ENCODE measurements around the gene ADGRV1.
"Not testable (repeated sequence)": the region's sequence is repeated elsewhere in the genome, so short reads cannot be mapped to it uniquely, and the experiment has no call there.

Gene ADGRV1

DNA sequence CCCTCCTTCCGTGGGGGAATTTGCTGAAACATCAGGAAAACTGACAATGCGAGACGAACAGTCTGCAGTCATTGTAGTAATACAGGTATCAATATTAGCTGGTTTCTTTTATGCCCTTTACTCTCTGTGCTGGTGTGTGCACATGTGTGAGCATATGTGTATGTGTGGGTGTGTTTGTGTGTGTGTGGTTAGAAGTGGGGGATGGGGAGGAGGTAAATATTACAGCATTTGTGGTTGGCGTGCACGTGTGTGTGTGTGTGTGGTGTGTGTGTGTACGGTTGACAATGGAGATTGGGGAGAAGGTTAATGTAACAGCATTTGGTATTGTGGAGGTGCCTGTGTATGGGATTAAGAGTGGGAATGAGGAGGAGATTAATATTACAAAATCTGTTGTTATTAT is 219.4 kb downstream of the ADGRV1 start:
- Histone ChIP-seq H3K27me3 (ENCODE audit: insufficient read depth, insufficient read length) (no peaks in the 10 kb centered on the region), H3K4me3 (ENCODE audit: insufficient read length, low read depth) (no peak overlapping the region), H3K9me3 (ENCODE audit: insufficient read depth, low read length) (no peaks in the 10 kb centered on the region), H3K9ac (ENCODE audit: insufficient read length, low read depth) (no peak overlapping the region), H3K4me1 (ENCODE audit: insufficient read depth, insufficient read length) (no peaks in the 10 kb centered on the region), H3K36me3 (ENCODE audit: insufficient read depth, insufficient read length, low read length) (no peaks in the 10 kb centered on the region)
- TF ChIP-seq SUZ12 (IDR thresholded peaks at IDR 0.05; ENCODE audit: extremely low read depth, insufficient read depth, insufficient read length) (no peak), YY1 (IDR thresholded peaks at IDR 0.05; ENCODE audit: insufficient read depth, insufficient read length) (no peak), ZNF274 (IDR thresholded peaks at IDR 0.05; ENCODE audit: low read depth, low read length) (no peak)
- no peak for DNase-seq (ENCODE audit: low read depth, low spot score)

DNA sequence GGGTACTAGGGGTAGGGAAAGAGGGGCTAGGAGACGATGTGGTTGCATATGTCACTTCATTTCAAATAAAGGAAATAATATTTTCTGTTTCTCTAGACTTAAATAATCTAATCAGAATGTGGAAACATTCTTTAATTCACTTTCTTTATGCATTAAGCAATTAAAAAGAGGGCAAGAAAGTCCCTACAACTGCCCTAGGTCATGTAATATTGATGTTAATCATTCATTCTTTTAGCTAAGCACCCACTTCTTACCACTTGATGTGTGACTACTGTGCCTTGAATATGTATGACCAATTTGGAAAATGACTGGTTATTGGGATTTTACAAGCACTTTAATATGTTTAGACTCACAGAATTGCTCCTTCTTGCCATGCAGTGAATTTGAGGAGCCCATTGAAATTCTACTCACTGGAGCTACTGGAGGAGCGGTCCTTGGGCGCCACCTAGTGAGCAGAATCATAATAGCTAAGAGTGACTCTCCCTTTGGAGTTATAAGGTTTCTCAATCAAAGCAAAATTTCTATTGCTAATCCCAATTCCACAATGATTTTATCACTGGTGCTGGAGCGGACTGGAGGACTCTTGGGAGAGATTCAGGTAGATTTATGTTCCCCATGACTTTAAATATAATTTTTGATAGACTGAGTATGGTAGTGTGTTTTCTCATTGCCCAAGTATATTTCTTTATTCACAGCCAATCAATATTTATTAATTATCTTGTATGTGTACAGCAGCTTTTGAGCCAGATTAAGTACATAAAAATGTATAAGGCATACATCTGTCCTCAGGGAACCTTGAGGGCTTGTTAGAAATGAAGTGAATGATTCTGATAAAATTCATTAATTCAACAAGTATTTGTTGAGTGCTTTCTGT is 225.1 kb downstream of the ADGRV1 start:
- Histone ChIP-seq H3K9ac (ENCODE audit: insufficient read length, low read depth) (no peak overlapping the region), H3K4me1 (ENCODE audit: insufficient read depth, insufficient read length) (no peaks in the 10 kb centered on the region), H3K36me3 (ENCODE audit: insufficient read depth, insufficient read length, low read length) (no peaks in the 10 kb centered on the region), H3K4me3 (ENCODE audit: insufficient read length, low read depth) (no peak overlapping the region), H3K27me3 (ENCODE audit: insufficient read depth, insufficient read length) (no peaks in the 10 kb centered on the region), H3K9me3 (ENCODE audit: insufficient read depth, low read length) (no peaks in the 10 kb centered on the region)
- DNase-seq (ENCODE audit: low read depth, low spot score): peak; percentile 32
- TF ChIP-seq ZNF274 (IDR thresholded peaks at IDR 0.05; ENCODE audit: low read depth, low read length) (no peak), SUZ12 (IDR thresholded peaks at IDR 0.05; ENCODE audit: extremely low read depth, insufficient read depth, insufficient read length) (no peak), YY1 (IDR thresholded peaks at IDR 0.05; ENCODE audit: insufficient read depth, insufficient read length) (no peak)

DNA sequence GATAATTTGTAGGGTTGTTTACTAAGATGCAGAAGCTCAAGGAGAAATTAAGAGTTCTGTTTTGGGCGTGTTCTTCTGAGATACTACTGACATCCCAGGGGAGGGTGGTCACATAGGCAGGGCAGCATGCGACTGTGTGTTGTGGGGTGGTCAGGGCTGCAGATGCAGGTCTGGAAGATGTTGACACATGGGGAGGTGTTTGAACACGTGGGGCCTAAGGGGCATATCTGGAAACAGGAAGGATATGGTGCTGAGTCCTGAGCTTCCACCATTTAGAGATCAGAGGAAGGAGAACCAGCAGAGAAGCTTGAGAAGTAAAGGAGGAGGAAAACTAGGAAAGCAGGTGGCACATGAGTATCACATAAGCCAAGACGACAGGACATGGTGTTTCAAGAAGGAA is 228.2 kb downstream of the ADGRV1 start:
- H3K36me3 ChIP-seq (ENCODE audit: insufficient read depth, insufficient read length, low read length): peaks cover 4% of the 10 kb centered on the region
- no peaks in the 10 kb centered on the region for H3K4me1 ChIP-seq (ENCODE audit: insufficient read depth, insufficient read length)
- H3K9me3 ChIP-seq (ENCODE audit: insufficient read depth, low read length): no peaks in the 10 kb centered on the region
- DNase-seq (ENCODE audit: low read depth, low spot score): no peak
- H3K9ac ChIP-seq (ENCODE audit: insufficient read length, low read depth): no peak overlapping the region
- no peaks in the 10 kb centered on the region for H3K27me3 ChIP-seq (ENCODE audit: insufficient read depth, insufficient read length)
- no peak overlapping the region for H3K4me3 ChIP-seq (ENCODE audit: insufficient read length, low read depth)
- TF ChIP-seq YY1 (IDR thresholded peaks at IDR 0.05; ENCODE audit: insufficient read depth, insufficient read length) (no peak), ZNF274 (IDR thresholded peaks at IDR 0.05; ENCODE audit: low read depth, low read length) (no peak), SUZ12 (IDR thresholded peaks at IDR 0.05; ENCODE audit: extremely low read depth, insufficient read depth, insufficient read length) (no peak)

DNA sequence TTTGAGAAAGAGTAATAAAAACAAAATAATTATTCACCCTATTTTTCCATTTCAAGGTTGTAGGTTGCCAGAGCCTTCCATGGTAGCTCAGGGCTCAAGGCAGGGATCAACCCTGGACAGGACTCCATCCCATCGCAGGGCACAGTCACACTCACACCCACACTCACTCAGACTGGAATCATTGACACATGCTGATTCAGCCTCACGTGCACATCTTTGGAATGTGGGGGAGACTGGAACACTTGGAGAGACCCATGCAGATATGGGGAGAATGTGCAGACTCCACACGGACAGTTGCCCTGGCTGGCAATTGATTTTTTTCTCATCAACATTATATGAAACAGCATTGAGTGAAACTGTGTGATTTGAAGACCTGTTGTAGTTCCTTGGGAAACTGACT is 234.1 kb downstream of the ADGRV1 start:
- no peak for TF ChIP-seq ZNF274 (IDR thresholded peaks at IDR 0.05; ENCODE audit: low read depth, low read length)
- TF ChIP-seq SUZ12 (IDR thresholded peaks at IDR 0.05; ENCODE audit: extremely low read depth, insufficient read depth, insufficient read length): no peak
- no peak for TF ChIP-seq YY1 (IDR thresholded peaks at IDR 0.05; ENCODE audit: insufficient read depth, insufficient read length)
- Histone ChIP-seq H3K4me3 (ENCODE audit: insufficient read length, low read depth) (no peak overlapping the region), H3K36me3 (ENCODE audit: insufficient read depth, insufficient read length, low read length) (peaks cover 4% of the 10 kb centered on the region), H3K4me1 (ENCODE audit: insufficient read depth, insufficient read length) (no peaks in the 10 kb centered on the region), H3K9ac (ENCODE audit: insufficient read length, low read depth) (no peak overlapping the region), H3K27me3 (ENCODE audit: insufficient read depth, insufficient read length) (no peaks in the 10 kb centered on the region), H3K9me3 (ENCODE audit: insufficient read depth, low read length) (no peaks in the 10 kb centered on the region)
- no peak for DNase-seq (ENCODE audit: low read depth, low spot score)

DNA sequence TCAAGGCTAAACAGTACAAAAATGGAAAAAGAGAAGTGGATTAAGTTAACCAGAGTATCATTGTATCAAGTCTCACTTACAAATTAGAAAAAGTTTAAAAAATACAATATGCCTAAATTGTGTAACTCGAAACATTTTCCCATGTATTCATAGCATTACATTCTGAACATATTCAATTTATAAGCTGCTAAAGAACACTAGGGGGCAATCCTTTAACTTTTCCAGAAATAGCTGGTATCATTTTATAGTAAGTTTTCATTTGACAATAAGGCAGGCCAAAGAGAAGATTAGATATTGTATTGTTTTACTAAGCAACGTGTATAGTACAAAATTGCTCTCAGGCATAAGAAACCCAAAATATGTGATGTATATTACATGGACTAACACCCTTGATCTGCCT is 234.6 kb downstream of the ADGRV1 start:
- no peak for DNase-seq (ENCODE audit: low read depth, low spot score)
- Histone ChIP-seq H3K9ac (ENCODE audit: insufficient read length, low read depth) (no peak overlapping the region), H3K4me1 (ENCODE audit: insufficient read depth, insufficient read length) (no peaks in the 10 kb centered on the region), H3K36me3 (ENCODE audit: insufficient read depth, insufficient read length, low read length) (peaks cover 4% of the 10 kb centered on the region), H3K27me3 (ENCODE audit: insufficient read depth, insufficient read length) (no peaks in the 10 kb centered on the region), H3K4me3 (ENCODE audit: insufficient read length, low read depth) (no peak overlapping the region), H3K9me3 (ENCODE audit: insufficient read depth, low read length) (no peaks in the 10 kb centered on the region)
- TF ChIP-seq SUZ12 (IDR thresholded peaks at IDR 0.05; ENCODE audit: extremely low read depth, insufficient read depth, insufficient read length) (no peak), ZNF274 (IDR thresholded peaks at IDR 0.05; ENCODE audit: low read depth, low read length) (no peak), YY1 (IDR thresholded peaks at IDR 0.05; ENCODE audit: insufficient read depth, insufficient read length) (no peak)

DNA sequence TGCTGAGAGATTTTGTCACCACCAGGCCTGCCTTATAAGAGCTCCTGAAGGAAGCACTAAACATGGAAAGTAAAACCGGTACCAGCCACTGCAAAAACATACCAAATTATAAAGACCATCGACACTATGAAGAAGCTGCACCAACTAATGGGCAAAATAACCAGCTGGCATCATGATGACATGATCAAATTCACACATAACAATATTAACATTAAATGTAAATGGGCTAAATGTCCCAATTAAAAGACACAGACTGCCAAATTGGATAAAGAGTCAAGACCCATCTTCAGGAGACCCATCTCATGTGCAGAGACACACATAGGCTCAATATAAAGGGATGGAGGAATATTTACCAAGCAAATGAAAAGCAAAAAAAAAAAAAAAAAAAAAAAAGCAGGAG is 238.3 kb downstream of the ADGRV1 start:
- not testable (repeated sequence) for H3K4me1 ChIP-seq (ENCODE audit: insufficient read depth, insufficient read length); H3K9me3 ChIP-seq (ENCODE audit: insufficient read depth, low read length); DNase-seq (ENCODE audit: low read depth, low spot score); H3K9ac ChIP-seq (ENCODE audit: insufficient read length, low read depth); H3K27me3 ChIP-seq (ENCODE audit: insufficient read depth, insufficient read length); H3K36me3 ChIP-seq (ENCODE audit: insufficient read depth, insufficient read length, low read length); H3K4me3 ChIP-seq (ENCODE audit: insufficient read length, low read depth)

DNA sequence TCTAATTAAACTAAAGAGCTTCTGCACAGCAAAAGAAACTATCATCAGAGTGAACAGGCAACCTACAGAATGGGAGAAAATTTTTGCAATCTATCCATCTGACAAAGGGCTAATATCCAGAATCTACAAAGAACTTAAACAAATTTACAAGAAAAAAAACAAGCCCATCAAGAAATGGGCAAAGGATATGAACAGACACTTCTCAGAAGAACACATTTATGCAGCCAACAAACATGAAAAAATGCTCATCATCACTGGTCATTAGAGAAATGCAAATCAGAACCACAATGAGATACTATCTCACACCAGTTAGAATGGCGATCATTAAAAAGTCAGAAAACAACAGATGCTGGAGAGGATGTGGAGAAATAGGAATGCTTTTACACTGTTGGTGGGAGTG is 241.5 kb downstream of the ADGRV1 start:
- H3K27me3 ChIP-seq (ENCODE audit: insufficient read depth, insufficient read length); H3K9me3 ChIP-seq (ENCODE audit: insufficient read depth, low read length); H3K4me3 ChIP-seq (ENCODE audit: insufficient read length, low read depth); H3K36me3 ChIP-seq (ENCODE audit: insufficient read depth, insufficient read length, low read length); H3K9ac ChIP-seq (ENCODE audit: insufficient read length, low read depth); DNase-seq (ENCODE audit: low read depth, low spot score); H3K4me1 ChIP-seq (ENCODE audit: insufficient read depth, insufficient read length): not testable (repeated sequence)

DNA sequence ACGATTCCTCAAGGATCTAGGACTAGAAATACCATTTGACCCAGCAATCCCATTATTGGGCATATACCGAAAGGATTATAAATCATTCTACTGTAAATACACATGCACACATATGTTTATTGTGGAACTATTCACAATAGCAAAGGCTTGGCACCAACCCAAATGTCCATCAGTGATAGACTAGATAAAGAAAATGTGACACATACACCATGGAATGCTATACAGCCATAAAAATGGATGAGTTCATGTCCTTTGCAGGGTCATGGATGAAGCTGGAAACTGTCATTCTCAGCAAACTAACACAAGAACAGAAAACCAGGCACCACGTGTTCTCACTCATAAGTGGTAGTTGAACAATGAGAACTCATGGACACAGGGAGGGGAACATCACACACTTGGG is 241.9 kb downstream of the ADGRV1 start:
- not testable (repeated sequence) for H3K4me3 ChIP-seq (ENCODE audit: insufficient read length, low read depth); DNase-seq (ENCODE audit: low read depth, low spot score); H3K9ac ChIP-seq (ENCODE audit: insufficient read length, low read depth); H3K9me3 ChIP-seq (ENCODE audit: insufficient read depth, low read length); H3K27me3 ChIP-seq (ENCODE audit: insufficient read depth, insufficient read length); H3K36me3 ChIP-seq (ENCODE audit: insufficient read depth, insufficient read length, low read length); H3K4me1 ChIP-seq (ENCODE audit: insufficient read depth, insufficient read length)
